ENCODE data around the gene TBC1D30. TPM values are rescaled to one million over a fixed set of nuclear protein-coding genes. Genes with fewer than 3 reads are reported as not detected.

TBC1D30 gene
- total and polyA plus RNA-seq, 7 experiments from 2014 or later = 0.13 to 1.5 (median 0.49) TPM; not detected in 1

GRCh38 chr12:64893961-64894360 is 69.5 kb downstream of the TBC1D30 start:
- Histone ChIP-seq H3K27ac (ENCODE audit: low read depth, low read length) (no peak overlapping the region), H3K4me3 (ENCODE audit: low read length) (no peak overlapping the region), H3K36me3 (ENCODE audit: control insufficient read depth in 2 of 3, insufficient read depth in 3 of 3, low read length in 3 of 3) (no peaks in the 10 kb centered on the region), H3K4me1 (ENCODE audit: control insufficient read depth in 2 of 2, insufficient read depth in 2 of 2, low read length in 2 of 2) (no peaks in the 10 kb centered on the region), H3K9me3 (ENCODE audit: control insufficient read depth in 2 of 3, low read length in 3 of 3) (no peaks in the 10 kb centered on the region), H3K27me3 (ENCODE audit: control insufficient read depth in 2 of 2, insufficient read depth in 2 of 2, low read length in 2 of 2) (no peaks in the 10 kb centered on the region)
- Mint-ChIP-seq H3K4me1 (peaks cover 0 to 2% (median 0%) of the 10 kb centered on the region in 7 donors), H3K27me3 (peaks cover 7 to 17% (median 14%) of the 10 kb centered on the region in 5 donors), H3K4me3 (no peak overlapping the region), H3K9me3 (no peaks in the 10 kb centered on the region), H3K27ac (no peak overlapping the region), H3K36me3 (no peaks in the 10 kb centered on the region)
- POLR2A ChIA-PET = no interaction called here
- ATAC-seq = no peak
- intact Hi-C loops (cut with micrococcal nuclease) = loop anchor here in 1 of 2 donors (10.0 kb wide), 1 partner anchor 1511 kb away; no protein-coding TSS in a partner anchor
- no peak for DNase-seq
- CTCF ChIA-PET = interaction anchor here (0.8 to 1.2 kb wide), 3 partner anchors 338 to 1214 kb away, joined by 3 to 6 read pairs (median 5); no protein-coding TSS in a partner anchor

- intact Hi-C loops (cut with micrococcal nuclease) = loop anchor here in 1 of 2 donors (10.0 kb wide), 1 partner anchor 1510 kb away; no protein-coding TSS in a partner anchor
- ATAC-seq = no peak
These were observed 70.5 kb downstream of the TBC1D30 start for GRCh38 chr12:64894827-64895475.

GRCh38 chr12:64895526-64895925 is 71.1 kb downstream of the TBC1D30 start:
- CTCF ChIA-PET = interaction anchor here (1.1 kb wide), 1 partner anchor 9 kb away, joined by 3 read pairs; no protein-coding TSS in a partner anchor
- Mint-ChIP-seq H3K9me3 (no peaks in the 10 kb centered on the region), H3K36me3 (no peaks in the 10 kb centered on the region), H3K27ac (no peak overlapping the region), H3K4me3 (no peak overlapping the region), H3K4me1 (peaks cover 0 to 2% (median 0%) of the 10 kb centered on the region in 7 donors), H3K27me3 (peaks cover 5 to 10% (median 6%) of the 10 kb centered on the region in 5 donors)
- Histone ChIP-seq H3K27ac (ENCODE audit: low read depth, low read length) (no peak overlapping the region), H3K27me3 (ENCODE audit: control insufficient read depth in 2 of 2, insufficient read depth in 2 of 2, low read length in 2 of 2) (no peaks in the 10 kb centered on the region), H3K9me3 (ENCODE audit: control insufficient read depth in 2 of 3, low read length in 3 of 3) (no peaks in the 10 kb centered on the region), H3K4me3 (ENCODE audit: low read length) (no peak overlapping the region), H3K36me3 (ENCODE audit: control insufficient read depth in 2 of 3, insufficient read depth in 3 of 3, low read length in 3 of 3) (no peaks in the 10 kb centered on the region), H3K4me1 (ENCODE audit: control insufficient read depth in 2 of 2, insufficient read depth in 2 of 2, low read length in 2 of 2) (no peaks in the 10 kb centered on the region)
- no peak for DNase-seq
- POLR2A ChIA-PET = no interaction called here
- intact Hi-C loops (cut with micrococcal nuclease) = loop anchor here in 1 of 2 donors (10.0 kb wide), 1 partner anchor 1509 kb away; no protein-coding TSS in a partner anchor
- no peak for ATAC-seq

More at GRCh38 chr12:64894827-64895475, 70.5 kb downstream of the TBC1D30 start:
- Mint-ChIP-seq H3K27ac (no peak overlapping the region), H3K27me3 (peaks cover 5 to 12% (median 11%) of the 10 kb centered on the region in 5 donors), H3K4me3 (no peak overlapping the region), H3K9me3 (no peaks in the 10 kb centered on the region), H3K36me3 (no peaks in the 10 kb centered on the region), H3K4me1 (peaks cover 0 to 2% (median 0%) of the 10 kb centered on the region in 7 donors)
- ChIA-PET POLR2A (no interaction called here), CTCF (interaction anchor here (0.7 to 1.2 kb wide), 5 partner anchors 10 to 1213 kb away, joined by 3 to 6 read pairs (median 3); no protein-coding TSS in a partner anchor)
- no peak overlapping the region for H3K4me3 ChIP-seq (ENCODE audit: low read length)
- H3K9me3 ChIP-seq (ENCODE audit: control insufficient read depth in 2 of 3, low read length in 3 of 3) = no peaks in the 10 kb centered on the region
- H3K36me3 ChIP-seq (ENCODE audit: control insufficient read depth in 2 of 3, insufficient read depth in 3 of 3, low read length in 3 of 3) = no peaks in the 10 kb centered on the region
- no peaks in the 10 kb centered on the region for H3K4me1 ChIP-seq (ENCODE audit: control insufficient read depth in 2 of 2, insufficient read depth in 2 of 2, low read length in 2 of 2)
- no peak for DNase-seq
- no peaks in the 10 kb centered on the region for H3K27me3 ChIP-seq (ENCODE audit: control insufficient read depth in 2 of 2, insufficient read depth in 2 of 2, low read length in 2 of 2)
- H3K27ac ChIP-seq (ENCODE audit: low read depth, low read length) = no peak overlapping the region

DNA sequence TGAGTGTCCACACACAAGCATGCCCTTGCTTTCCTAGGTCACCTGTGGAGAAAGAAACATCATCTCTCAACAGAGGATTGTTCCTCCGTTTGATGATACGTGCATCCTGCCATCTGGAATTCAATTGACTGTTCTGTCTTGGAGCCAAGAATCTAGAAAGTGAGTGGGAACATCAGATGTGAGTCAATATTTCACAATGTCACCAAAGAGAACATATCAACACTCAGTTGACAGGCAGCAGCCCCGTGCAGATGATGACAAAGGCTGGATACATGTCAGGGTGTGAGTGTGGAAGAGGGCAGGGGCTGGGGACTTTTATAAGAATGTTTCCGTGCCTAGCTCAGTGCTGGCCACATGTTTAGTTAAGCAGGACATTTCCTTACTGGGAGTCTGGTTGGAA is 76.1 kb downstream of the TBC1D30 start:
- intact Hi-C loops (cut with micrococcal nuclease) = no loop called here
- POLR2A ChIA-PET = no interaction called here
- CTCF ChIA-PET = no interaction called here

GRCh38 chr12:64903479-64904152 is 79.2 kb downstream of the TBC1D30 start:
- no peak for DNase-seq
- Mint-ChIP-seq H3K36me3 (no peaks in the 10 kb centered on the region), H3K9me3 (peaks cover 0 to 2% (median 0%) of the 10 kb centered on the region in 11 donors), H3K27me3 (peaks cover 4 to 22% (median 7%) of the 10 kb centered on the region in 5 donors), H3K4me1 (no peaks in the 10 kb centered on the region), H3K27ac (no peak overlapping the region), H3K4me3 (no peak overlapping the region)
- H3K27me3 ChIP-seq (ENCODE audit: control insufficient read depth in 2 of 2, insufficient read depth in 2 of 2, low read length in 2 of 2) = no peaks in the 10 kb centered on the region
- CTCF ChIA-PET = no interaction called here
- no peaks in the 10 kb centered on the region for H3K9me3 ChIP-seq (ENCODE audit: control insufficient read depth in 2 of 3, low read length in 3 of 3)
- no peaks in the 10 kb centered on the region for H3K4me1 ChIP-seq (ENCODE audit: control insufficient read depth in 2 of 2, insufficient read depth in 2 of 2, low read length in 2 of 2)
- no peak overlapping the region for H3K4me3 ChIP-seq (ENCODE audit: low read length)
- POLR2A ChIA-PET = no interaction called here
- no peaks in the 10 kb centered on the region for H3K36me3 ChIP-seq (ENCODE audit: control insufficient read depth in 2 of 3, insufficient read depth in 3 of 3, low read length in 3 of 3)
- intact Hi-C loops (cut with micrococcal nuclease) = no loop called here
- no peak overlapping the region for H3K27ac ChIP-seq (ENCODE audit: low read depth, low read length)
- ATAC-seq = no peak

More for the DNA sequence above, 76.1 kb downstream of the TBC1D30 start:
- no peaks in the 10 kb centered on the region for H3K4me1 ChIP-seq (ENCODE audit: control insufficient read depth in 2 of 2, insufficient read depth in 2 of 2, low read length in 2 of 2)
- ATAC-seq (no peak), DNase-seq (no peak)
- Mint-ChIP-seq H3K27ac (no peak overlapping the region), H3K4me3 (no peak overlapping the region), H3K27me3 (peaks cover 4 to 12% (median 6%) of the 10 kb centered on the region in 5 donors), H3K36me3 (no peaks in the 10 kb centered on the region), H3K4me1 (no peaks in the 10 kb centered on the region), H3K9me3 (peaks cover 0 to 2% (median 0%) of the 10 kb centered on the region in 11 donors)
- H3K27ac ChIP-seq (ENCODE audit: low read depth, low read length) = no peak overlapping the region
- H3K9me3 ChIP-seq (ENCODE audit: control insufficient read depth in 2 of 3, low read length in 3 of 3) = no peaks in the 10 kb centered on the region
- no peaks in the 10 kb centered on the region for H3K27me3 ChIP-seq (ENCODE audit: control insufficient read depth in 2 of 2, insufficient read depth in 2 of 2, low read length in 2 of 2)
- H3K36me3 ChIP-seq (ENCODE audit: control insufficient read depth in 2 of 3, insufficient read depth in 3 of 3, low read length in 3 of 3) = no peaks in the 10 kb centered on the region
- H3K4me3 ChIP-seq (ENCODE audit: low read length) = no peak overlapping the region

GRCh38 chr12:64907097-64907496 is 82.7 kb downstream of the TBC1D30 start:
- Histone ChIP-seq H3K4me1 (ENCODE audit: control insufficient read depth in 2 of 2, insufficient read depth in 2 of 2, low read length in 2 of 2) (no peaks in the 10 kb centered on the region), H3K27me3 (ENCODE audit: control insufficient read depth in 2 of 2, insufficient read depth in 2 of 2, low read length in 2 of 2) (no peaks in the 10 kb centered on the region), H3K4me3 (ENCODE audit: low read length) (no peak overlapping the region), H3K36me3 (ENCODE audit: control insufficient read depth in 2 of 3, insufficient read depth in 3 of 3, low read length in 3 of 3) (no peaks in the 10 kb centered on the region), H3K9me3 (ENCODE audit: control insufficient read depth in 2 of 3, low read length in 3 of 3) (no peaks in the 10 kb centered on the region), H3K27ac (ENCODE audit: low read depth, low read length) (no peak overlapping the region)
- Mint-ChIP-seq H3K9me3 (no peaks in the 10 kb centered on the region), H3K4me3 (no peak overlapping the region), H3K36me3 (no peaks in the 10 kb centered on the region), H3K27ac (no peak overlapping the region), H3K4me1 (no peaks in the 10 kb centered on the region), H3K27me3 (peaks cover 6 to 23% (median 15%) of the 10 kb centered on the region in 5 donors)
- DNase-seq (no peak), ATAC-seq (no peak)
- CTCF ChIA-PET = no interaction called here
- POLR2A ChIA-PET = no interaction called here
- intact Hi-C loops (cut with micrococcal nuclease) = no loop called here

Measured in naive thymus-derived CD4-positive, alpha-beta T cell (primary cell).